Left cardiac atrium (tissue), 4 donors: ENCODE measurements around the gene NKPD1. TPM values are rescaled to one million over a fixed set of nuclear protein-coding genes. Genes with fewer than 3 reads are reported as not detected.

Source experiments
- ATAC-seq, 2 donors: fragments of 200-7000 bp; cut with Tn5 transposase; one replicate each; pipeline ENCODE4 v1.9.1; 2020; ENCODE audit warnings: mild to moderate bottlenecking in 2 of 2, moderate library complexity in 2 of 2
- DNase-seq: peaks from one replicate; pipeline ENCODE4 v3.0.0-alpha.2; 2020
- intact Hi-C, 2 donors: fragments of 100-400 bp; cut with DNase I; formaldehyde crosslinking; loops; one replicate each; pipeline versions ENCODE4 v1.14.1 to v1.15.1; 2022 to 2023
- total RNA-seq, 2 donors: library from RNA; stranded (reverse); fragmentation: NEBNext Ultra II Directional; extraction: Animal tissue kit (Norgen Biotek cat#: 25700); gene quantifications; one replicate each; pipeline ENCODE4 v1.2.1, GENCODE V29; 2021
- donor health status: DM: no; HTN: yes; CAD: no.
- donor health status: DM: no; HTN: yes; CAD: no; lungs with severe emphysema.
- donor health status: DM: yes; HTN: yes; CAD: no.
- donor health status: Dilated cardiomyopathy.

NKPD1 gene
- total RNA-seq, 2 donors from 2014 or later, result 0.05 TPM; not detected in 1

DNA sequence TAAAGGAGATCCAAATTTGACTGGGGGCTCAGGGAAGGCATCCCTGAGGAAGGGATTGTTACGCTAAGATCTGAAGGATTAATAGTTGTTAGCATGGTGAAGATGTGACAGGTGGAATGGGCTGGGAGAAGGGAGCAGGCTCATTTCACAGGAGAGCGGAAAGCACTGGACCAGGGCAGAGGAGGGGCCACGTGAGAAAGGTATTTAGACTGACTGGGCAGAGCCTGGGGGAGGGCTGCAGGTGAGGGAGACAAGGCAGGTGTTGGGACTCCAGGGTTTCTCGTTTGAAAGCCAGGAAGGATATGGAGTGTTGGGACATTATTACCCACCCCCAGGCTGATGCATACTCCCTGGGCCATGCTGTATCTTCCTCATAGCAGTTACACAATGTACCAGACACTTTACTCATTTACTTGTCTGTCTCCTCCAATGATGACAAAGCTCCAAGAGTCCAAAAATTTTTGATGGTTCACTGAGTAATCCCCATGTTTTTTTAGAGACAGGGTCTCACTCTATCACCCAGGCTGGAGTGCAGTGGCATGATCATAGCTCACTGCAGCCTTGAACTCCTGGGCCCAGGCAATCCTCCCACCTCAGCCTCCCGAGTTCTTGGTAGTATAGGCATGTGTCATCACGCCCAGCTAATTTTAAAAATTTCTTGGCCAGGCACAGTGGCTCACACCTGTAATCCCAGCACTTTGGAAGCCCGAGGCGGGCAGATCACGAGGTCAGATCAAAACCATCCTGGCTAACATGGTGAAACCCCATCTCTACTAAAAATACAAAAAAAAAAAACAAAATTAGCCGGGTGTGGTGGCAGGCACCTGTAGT is 14.9 kb upstream of the NKPD1 start:
- intact Hi-C loops, result loop anchor here in 1 of 2 donors (5.0 kb wide), 1 partner anchor 83 kb away; the partner anchor contains the start of gene PPP1R37
- ATAC-seq, result no peak
- DNase-seq, result no peak

DNA sequence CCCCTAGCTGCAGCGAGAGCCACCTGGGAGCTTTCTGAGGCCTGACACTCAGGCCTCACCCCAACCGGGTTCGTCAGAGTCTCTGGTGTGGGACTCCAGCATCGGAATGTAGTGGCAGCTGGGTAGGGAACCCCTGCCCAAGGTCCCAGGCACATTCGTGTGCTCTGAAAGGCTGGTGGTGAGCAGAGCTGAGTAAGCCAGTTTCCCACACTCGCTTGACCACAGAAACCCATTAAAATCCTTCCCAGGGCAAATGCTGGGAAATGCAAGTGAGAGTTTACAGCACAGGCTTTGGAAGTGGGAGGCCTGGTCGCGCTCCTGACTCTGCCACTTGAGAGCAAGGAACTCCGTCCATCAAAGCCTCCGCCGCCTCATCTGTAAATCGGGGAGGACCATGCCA is 13.0 kb upstream of the NKPD1 start:
- intact Hi-C loops, result no loop called here
- no peak for ATAC-seq
- no peak for DNase-seq

DNA sequence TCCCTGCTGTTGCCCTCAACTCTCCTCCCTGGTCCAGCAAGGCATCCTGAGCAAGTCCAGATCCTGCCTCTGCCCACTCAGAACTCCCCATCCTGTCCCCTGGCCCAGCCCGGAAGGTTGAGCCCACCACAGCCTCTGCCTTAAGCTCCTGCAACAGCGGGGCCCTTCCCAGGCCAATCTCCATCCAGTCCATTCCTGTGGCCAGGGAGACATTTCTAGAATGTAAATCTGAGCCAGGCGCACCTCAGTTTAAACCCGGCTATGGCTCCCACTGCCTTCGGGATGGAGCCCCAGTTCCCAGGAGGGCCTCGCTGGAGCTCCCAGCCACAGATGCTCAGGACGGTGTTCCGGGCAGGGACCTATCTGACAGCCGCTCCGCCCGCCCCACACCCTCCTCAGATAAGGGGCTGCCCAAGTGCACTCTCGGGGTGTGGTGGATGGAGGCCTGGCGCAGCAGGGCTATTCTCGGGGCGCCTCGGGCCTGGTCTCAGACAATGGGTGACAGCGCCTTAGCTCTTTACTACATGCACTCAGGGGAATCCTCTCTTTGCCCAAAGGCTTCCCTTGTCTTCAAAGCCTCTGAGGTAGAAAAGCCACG is 11.9 kb upstream of the NKPD1 start:
- DNase-seq (no peak), ATAC-seq (no peak)

DNA sequence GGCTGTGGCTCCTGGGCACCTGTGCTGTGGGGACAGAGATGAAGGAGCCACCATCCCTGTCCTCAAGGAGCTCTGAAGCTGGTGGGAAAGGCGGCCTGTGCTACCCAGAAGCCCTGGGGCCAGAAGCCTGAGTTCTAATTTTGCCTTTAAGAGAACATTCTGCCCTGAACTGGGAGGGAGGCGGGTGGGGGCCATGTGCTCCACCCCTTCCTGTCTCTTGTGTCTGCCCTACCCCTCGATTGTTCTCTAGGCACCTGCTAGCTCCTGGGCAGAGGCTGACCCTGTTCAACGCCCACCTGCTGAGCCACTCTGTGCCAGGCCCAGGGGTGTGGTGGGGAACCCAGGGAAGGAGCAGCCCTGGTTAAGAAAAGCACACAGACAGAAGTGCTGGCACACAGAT is 11.4 kb upstream of the NKPD1 start:
- intact Hi-C loops, result no loop called here
- DNase-seq, result no peak
- no peak for ATAC-seq

More for the DNA sequence above, 11.9 kb upstream of the NKPD1 start:
- intact Hi-C loops, result no loop called here

DNA sequence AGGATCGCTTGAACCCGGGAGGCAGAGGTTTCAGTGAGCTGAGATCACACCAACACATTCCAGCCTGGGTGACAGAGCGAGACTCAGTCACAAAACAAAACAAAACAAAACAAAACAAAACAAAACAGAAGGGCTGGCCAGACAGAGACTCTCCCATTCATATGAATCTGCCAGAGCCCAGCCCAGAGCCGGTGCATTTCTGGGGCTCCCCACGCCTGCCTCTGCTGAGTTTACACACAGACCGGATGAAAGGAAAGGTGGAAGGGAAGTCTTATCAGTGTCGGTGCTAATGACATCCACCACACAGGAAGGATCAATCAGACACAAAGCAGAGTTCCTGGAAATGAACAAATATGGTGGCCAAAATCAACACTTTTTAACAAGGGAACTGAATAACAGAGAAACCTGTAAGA is 10.4 kb upstream of the NKPD1 start:
- ATAC-seq, result peak; percentile 51 to 52
- intact Hi-C loops, result no loop called here
- peak; percentile 55 for DNase-seq

DNA sequence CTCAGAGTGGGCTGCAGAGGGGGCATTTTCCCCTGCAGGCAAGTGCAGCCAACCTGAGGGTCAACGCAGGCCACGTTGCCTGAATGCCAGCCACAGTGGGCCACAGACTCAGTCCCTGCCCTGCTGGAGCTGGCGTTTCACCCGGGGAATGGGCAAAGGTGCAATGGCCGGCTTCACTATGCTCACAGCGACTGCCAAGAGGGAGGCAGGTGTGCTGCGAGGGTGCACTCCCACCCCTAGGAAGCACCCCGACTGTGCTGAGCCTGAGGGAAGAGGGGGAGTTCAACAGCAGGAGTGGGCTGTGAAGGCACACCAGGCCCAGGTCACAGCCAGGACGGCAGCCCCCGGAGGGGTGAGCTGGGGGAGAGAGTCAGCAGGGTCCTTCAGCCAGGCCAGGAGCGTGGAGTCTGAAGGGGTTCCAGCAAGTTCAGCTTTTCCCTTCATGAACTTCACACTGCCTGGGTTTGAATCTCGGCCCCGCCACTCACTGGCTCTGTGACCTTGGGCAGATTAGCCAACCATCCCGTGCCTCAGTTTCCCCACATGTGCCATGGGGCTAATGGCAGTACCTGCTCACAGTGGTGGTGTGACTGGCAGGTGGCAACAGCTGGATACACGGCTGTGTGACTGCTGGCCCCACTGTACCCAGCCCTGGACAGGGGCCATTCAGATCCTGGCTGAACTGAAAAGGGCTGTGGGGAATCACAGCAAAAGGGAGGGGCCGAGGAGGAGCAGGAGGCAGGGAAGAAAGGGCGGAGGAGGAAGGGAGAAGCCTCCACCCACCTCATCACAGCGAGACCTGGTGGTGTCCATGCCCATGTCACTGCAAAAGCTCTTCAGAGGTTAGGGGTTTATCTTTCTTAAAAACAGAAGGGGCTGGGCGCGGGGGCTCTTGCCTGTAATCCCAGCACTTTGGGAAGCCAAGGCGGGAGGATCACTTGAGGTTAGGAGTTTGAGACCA is 9.6 kb upstream of the NKPD1 start:
- intact Hi-C loops, result no loop called here
- DNase-seq (no peak), ATAC-seq (no peak)

DNA sequence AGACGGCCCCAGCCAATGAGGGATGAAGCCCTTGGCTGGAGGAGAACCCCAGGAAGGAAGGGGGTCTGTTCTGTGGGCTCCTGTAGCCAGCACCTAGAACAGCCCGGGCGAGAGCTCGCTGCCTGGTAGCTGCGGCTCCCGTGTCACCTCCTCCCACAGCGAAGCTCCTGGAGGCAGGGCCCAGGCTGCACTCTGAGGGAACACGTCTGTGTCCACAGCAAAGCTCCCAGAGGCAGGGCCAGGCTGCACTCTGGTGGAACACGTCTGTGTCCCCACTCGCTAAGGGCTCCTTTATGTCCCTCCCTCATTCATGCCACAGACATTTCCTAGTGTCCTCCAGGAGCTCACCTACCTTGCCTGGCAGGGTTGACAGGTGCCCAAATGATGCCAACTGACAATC is 8.8 kb upstream of the NKPD1 start:
- intact Hi-C loops, result no loop called here
- DNase-seq (no peak), ATAC-seq (no peak)

DNA sequence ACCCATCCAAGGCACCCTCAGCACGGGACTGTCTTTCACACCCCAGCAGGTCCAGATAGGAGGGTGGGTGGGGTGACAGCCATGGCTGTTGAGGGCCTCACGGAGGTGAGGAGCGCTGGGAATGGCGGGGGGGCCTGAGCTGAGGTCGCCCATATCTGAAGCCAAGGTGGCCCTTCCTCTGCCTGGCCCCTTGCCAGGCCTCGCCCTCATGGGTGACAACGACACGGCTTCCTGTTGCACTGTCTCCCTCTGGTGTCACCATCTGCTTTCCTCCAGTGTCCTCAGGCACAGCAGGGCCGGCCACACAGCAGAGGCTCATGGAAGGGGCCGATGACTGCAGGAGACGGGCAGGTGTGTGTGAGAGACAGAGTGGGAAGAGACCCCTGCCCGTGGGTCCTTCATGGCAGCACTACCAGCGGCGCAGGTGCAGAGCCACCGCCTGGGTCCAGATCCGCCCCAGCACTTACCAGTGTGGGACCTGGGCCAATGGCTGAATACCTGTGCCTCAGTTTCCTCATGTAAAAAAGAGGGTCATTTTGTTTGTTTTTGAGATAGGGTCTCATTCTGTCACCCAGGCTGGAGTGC is 8.1 kb upstream of the NKPD1 start:
- ATAC-seq (no peak), DNase-seq (no peak)
- intact Hi-C loops, result no loop called here

DNA sequence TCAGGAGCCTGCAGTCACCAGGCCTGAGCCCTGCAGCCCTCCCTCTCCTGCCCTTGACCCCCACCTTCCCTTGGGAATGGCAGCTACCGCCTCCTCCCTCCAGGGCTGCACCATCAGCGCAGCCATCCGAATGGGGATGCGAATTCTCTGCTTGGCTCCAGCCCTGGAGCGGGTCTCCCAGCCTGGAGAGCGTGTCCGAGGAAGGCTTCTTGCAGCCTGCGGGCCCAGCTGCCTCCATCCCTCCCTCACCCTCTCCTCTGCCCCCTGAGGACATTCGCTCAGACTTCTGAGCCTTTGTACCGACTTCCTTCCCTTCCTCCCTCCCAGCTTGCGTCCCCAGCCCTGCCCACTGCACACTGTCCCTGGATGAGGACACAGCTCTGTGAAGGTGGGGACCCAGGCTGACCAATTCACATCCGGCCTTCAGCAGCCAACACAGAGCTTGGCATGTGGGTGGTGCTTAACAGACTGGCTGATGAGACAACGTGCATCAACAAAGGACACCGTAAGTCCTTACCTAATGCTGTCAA is 6.0 kb upstream of the NKPD1 start:
- ATAC-seq (no peak), DNase-seq (no peak)
- intact Hi-C loops, result no loop called here

DNA sequence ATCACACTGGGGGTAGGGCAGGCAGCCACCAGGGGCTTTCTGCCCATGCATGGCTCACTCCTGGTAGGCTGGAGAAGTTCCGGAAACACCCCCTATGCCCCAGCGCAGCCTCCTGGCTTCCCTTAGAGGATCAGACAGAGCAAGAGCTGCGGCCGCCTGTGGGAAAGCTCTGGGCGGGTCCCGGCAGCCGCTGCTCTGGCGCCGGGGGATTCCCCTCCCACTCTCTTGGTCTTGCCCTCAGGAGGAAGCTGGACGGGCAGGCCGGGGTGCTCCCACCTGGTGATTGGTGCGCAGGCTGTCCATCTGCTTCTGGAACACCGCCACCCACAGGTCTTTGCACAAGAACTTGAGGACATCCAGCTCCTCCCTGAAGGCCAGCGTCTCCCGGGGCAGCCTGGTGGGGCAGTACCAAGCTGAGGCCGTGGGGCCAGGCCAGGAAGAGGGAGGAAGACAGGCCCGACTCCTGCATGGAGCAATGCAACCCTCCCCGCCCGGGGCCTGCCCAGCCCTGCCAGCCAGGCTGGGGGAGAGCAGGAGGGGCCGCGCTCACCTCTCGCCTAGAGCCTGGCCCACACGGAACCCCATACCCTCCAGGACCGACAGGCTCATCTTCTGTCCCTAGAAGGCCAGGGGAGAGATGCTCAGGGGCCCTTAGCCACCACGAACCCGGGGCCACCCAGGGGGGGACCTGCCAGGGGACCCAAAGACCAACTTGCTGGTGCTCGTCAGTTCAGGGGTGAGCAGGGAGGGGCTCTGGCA is 4.0 kb upstream of the NKPD1 start:
- intact Hi-C loops, result no loop called here
- peak; percentile 69 to 87 for ATAC-seq

DNA sequence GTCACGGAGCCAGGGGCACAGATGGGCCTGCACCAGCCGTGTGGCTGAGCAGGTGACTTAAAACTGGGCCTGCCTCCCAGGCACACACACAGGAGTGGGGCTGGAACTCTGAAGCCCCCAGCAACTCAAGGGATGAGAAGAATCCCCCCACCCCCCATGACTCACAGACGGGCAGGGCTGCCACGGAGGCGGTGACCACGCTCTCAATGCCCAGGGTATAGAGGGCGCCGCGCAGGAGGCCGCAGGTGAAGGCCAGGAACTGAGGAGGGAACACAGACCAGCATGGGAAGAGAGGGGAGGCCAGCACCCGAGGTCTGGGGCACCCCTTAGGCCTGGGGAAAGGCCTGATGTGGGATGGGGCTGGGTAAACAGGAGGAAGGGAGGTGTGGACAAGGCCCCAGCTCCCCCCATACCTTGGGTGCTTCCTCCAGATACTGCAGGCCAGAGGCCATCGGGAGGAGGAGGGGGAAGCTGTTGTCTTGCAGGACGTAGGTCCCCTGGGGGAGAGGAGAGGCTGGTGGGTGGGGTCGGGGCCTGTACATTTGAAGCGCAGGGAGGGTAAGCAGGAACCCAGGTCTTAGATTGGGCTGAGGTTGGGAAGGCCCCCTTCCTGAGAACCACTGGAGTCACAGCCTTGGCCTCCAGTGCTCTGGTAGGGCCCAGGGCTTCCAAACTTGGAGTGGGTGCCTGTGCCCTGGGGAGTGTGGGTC is 3.1 kb upstream of the NKPD1 start:
- ATAC-seq (no peak), DNase-seq (no peak)
- intact Hi-C loops, result no loop called here

More for the DNA sequence above, 4.0 kb upstream of the NKPD1 start:
- DNase-seq, result peak; percentile 78

DNA sequence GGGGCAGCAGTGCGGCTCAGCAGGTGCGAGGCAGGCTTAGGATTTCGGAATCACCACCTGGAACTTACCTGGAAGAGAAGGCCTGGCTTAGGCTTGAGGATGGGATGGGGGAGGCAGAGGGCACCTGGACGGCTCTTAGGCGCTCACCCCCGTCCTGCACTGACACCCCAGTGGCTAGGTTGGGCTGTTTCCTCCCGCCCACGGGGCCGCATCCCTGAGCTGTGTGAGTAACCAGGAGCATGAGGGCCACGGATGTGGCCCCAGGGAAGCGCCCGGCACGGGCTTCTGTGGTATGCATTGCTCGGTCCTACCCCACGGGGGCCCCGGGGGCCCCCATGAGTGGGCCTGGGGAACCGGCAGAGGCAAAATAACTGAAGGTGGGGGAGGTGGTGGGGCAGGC is 2.4 kb upstream of the NKPD1 start:
- DNase-seq (no peak), ATAC-seq (no peak)
- intact Hi-C loops, result no loop called here

DNA sequence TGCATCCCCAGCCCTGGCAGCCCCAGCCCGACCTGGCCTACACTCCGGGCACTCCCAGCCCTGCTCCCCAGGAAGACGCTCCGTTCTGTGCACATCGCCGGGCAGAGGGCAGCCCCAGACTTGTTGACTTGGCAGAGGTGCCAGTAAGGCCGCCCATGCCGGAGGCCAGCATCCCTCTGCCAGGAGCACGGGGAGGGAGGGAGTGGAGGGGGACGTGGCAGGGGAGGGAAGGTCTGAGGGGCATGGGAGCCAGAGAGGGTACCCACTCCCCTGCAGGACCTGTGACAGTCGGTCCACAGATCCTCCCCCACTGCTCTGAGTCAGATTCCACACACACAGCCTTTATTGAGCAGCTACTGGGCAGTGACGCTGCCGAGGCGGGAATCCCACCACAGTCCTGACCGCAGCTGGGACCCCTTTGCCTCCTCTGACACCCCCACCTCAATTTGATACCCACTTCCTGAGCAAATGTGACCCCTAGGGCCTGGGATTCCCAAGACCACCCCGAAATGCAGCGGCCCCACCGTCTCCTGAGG is 1.9 kb upstream of the NKPD1 start:
- DNase-seq (no peak), ATAC-seq (no peak)
- intact Hi-C loops, result no loop called here

DNA sequence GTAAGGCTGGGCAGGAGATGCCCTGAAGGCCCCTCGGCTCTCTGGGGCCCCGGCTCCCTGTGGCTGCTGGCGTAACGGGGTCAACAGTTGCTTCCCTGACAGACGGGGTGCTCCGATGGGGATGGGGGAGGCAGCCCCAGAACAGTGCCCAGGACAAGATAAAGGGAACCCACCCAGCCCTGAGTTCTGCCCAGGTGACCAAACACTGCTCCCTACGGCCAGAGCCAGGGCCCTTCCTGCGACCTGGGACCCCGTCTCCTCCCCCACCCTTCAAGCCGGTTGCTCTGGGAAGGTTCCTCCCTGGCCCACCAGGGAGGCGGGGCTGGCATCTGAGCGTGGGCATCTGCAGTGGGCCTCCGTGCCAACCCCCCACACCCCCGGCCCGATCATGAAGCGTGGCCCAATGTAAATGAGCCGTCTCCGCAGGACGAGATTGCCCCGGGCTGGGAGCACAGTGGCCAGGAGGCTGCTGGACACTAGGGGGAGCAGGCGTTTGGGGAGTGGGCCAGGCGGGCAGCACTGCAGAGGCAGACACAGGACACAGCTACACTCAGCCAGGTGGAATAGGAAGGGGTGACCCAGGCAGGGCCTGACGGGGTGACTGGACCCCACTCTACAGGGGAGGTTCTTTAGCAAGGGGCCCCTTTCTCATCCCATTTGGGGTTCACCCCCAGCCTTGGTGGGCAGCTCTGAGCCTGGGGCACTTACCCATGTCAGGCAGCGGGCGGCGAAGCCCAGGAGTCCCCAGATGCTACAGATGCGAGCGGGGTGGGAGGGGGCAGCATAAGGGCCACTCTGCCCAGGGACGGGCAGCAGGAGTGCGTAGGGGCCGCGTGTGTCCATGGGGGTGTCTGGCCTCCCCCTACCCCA is 1.2 kb upstream of the NKPD1 start:
- no peak for DNase-seq
- ATAC-seq, result peak in 1 of 2 donors; percentile 23
- intact Hi-C loops, result no loop called here

DNA sequence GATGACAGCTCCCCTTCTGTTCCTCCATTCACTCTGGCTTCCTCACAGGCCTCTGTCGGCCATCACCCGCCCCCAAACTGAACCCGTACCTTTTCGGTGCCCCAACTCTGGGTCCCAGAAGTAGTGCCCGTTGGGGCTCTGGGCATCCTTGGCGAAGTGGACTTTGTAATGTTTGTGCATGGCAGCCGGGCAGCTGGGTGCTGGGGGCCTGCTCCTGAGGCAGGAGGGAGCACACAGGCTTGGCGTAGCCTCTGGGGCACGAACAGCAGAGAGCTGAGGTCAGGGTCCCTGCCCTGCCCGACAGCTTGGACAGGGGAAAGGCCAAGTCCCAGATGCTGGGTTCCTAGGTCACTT is 834 bp downstream of the NKPD1 start:
- intact Hi-C loops, result no loop called here
- ATAC-seq (no peak), DNase-seq (no peak)

DNA sequence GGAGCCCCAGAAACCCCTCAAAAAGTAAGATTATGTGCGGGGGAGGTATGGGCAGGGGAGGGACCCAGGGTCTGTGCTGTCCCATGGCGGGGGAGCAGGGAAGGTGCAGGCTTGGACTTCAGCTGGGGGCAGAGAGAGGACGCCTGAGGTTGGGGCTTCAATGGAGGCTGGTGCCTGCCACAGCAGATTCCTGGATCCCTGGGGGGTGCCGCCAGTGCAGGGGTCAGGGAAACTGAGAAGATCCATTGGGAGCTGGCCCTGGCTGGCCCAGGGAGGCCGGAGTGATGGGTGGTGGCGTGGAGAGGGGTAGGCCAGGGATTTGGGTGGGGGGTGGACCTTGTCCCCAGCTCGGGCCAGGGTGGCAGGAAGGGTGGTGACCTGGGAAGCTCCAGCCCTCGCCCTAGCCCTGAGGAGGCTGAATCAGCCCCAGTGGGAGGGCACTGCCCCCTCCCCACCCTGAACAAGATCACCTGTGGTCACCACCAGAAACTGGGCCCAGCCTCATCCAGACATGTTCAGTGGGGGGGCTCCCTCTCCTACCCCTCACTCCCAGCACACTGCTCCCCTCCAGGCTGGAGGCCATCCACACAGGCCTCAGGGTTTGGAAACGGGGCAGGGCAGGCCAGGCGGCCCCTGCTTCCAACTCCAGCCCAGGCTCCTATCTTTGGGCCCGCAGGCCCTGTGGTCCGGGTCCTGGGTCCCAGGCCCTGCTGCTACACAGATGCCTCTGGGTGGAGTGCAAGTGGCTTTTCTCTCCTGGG is 1.4 kb downstream of the NKPD1 start:
- DNase-seq, result no peak

More for the DNA sequence above, 1.4 kb downstream of the NKPD1 start:
- no peak for ATAC-seq
- intact Hi-C loops, result no loop called here
